GM12891 (cell line): ENCODE data around the gene MNX1.

ENCODE experiments used
- PAX5 ChIP-seq: IDR thresholded peaks from 2 replicates; pipeline ENCODE4 v1.6.1; 2011; ENCODE audit warnings: low read length, moderate library complexity, mild to moderate bottlenecking; ENCODE audit not compliant: insufficient read depth, severe bottlenecking
- POLR2A ChIP-seq: IDR thresholded peaks from 2 replicates; pipeline ENCODE4 v1.6.1; 2011; ENCODE audit warnings: low read depth, low read length, control low read depth
- POLR2AphosphoS5 ChIP-seq: IDR thresholded peaks from 2 replicates; pipeline ENCODE4 v1.6.1; 2011; ENCODE audit warnings: low read depth, low read length, control low read depth
- SPI1 ChIP-seq: IDR thresholded peaks from 2 replicates; pipeline ENCODE4 v1.6.1; 2011; ENCODE audit warnings: low read depth, low read length, control low read depth
- TAF1 ChIP-seq: IDR thresholded peaks from 2 replicates; pipeline ENCODE4 v1.6.1; 2011; ENCODE audit warnings: low read depth, low read length, control low read depth

DNA sequence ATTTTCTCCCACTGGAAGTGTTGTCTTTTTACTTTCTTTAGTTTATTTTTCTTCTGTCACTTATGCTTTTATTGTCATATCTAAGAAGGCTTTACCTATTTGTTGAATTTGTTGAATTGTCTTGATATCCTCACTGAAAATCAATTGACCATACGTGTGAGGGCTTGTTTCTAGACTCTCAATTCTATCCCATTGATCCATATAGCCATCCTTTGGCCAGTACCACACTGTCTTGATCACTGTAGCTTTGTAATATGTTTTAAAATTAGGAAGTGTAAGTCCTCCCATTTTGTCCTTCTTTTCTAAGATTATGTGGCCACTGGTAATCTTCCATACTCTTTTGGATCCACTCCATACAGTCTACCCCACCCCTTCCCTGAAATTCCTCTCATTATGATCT, 25.5 kb upstream of the MNX1 start:
- no peak for TF ChIP-seq POLR2AphosphoS5
- no peak for TF ChIP-seq POLR2A
- TF ChIP-seq TAF1, result no peak
- no peak for TF ChIP-seq PAX5
- no peak for TF ChIP-seq SPI1
